CMK (cell line): ENCODE measurements around the gene PRR5L.

Experiments
- DNase-seq: peaks from one replicate; pipeline ENCODE4 v3.0.0-alpha.2; 2010; ENCODE audit warnings: low read depth

Gene PRR5L

DNA sequence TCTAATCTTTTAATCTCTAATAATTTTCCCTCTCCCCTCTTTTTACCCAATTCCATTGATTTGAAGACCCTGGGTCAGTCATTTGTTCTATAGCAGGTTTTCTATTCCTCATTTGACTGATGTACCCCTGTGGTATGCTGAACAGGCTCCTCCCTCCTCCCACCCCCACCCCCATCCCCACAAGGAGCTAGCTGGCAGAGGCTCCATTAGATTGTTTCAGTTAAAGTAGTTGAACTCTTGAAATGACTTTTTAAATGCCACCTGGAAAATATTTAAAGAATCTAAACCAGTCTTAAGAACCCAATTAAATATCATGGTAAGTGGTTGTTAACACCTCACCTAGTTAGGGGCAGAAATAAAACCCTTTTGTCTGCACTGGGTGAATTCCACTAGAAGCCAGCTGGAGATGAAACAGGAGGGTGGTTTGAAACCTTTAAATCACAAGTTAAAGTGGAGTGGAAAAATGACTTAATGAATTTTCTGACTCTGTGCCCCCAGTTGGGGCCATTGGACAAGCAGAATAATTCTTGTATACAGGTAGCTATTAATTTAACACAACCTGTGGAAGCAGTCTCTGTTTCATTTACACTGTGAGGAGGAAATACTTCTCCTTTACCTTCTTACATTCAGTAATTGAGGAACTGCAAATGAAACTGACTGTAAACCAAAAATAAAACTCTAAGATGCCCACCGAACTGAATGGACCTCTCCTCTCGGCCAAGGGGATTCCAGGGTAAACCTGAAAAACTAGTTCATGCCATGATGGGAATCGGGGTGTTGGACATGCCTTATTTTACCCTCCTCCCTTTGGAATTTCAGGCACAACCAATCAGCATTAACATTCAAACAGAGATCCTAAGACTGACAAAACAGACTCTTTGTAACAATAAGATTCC, 30.7 kb downstream of the PRR5L start:
- DNase-seq: no peak

DNA sequence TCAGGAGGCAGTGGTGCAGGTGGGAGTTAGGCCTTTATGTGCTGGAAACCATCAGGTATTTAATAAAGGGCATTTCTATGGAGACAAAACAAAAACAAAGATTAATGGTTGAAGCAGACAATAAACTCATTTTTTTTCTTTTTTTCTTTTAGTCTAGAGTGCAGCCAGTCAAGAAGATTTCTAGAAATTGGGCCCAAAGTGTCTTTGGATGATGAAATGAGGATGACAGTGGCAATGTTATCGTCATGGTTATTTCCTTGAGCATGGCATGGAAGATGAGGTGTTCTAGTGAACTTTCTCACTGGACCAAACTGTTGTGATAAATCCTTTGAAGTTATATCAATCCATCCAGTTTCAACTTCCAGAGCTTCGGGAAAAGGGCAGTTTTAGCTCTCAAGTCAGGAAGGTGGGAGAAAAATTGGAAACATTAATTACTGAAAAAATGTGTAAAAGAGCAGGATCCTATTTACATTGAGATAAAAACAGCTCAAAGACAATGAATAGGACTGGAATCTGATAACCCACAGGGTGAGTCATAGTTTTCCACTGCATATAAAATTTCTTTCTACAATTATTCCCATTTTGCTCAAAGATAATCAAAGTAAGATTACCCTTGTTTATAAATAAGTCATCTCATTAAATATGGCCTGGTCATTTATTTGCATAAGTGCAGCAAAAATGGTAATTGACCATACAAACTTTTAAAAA, 33.0 kb downstream of the PRR5L start:
- DNase-seq: no peak

DNA sequence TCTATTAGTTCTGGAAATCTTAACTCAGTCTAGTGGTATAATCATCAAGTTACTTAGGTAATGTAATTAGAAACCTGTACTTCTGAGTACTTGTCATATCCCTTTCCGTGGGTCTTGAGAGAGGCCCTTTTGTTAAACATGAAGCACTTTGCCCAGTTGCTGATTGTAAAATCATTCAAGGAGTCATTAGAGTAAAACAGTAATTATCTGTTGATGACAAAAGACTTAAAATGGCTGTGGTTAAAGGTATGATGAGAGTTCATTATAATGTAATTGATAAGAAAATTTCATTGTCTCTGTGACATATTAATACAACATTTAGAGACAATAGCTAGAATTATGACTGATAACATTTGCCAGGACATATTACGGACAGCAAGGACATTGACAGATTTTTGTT, 34.3 kb downstream of the PRR5L start:
- DNase-seq: no peak

DNA sequence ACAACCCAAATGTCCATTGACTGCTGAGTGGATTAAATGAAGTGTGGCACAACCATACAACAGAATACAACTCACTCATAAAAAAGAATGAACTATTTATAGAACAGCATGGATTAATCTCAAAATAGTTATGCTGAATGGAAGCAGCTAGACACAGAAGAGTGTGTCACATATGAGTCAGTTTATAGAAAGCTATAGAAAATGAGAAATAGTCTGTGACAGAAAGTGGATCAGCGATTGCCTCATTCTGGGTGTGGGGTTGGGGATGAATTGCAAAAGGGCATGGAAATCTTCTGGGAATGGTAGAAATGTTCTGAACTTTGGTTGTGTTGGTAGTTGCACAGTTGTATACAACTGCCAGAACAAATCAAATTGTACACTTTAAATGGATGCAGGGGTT, 37.4 kb downstream of the PRR5L start:
- no peak for DNase-seq

DNA sequence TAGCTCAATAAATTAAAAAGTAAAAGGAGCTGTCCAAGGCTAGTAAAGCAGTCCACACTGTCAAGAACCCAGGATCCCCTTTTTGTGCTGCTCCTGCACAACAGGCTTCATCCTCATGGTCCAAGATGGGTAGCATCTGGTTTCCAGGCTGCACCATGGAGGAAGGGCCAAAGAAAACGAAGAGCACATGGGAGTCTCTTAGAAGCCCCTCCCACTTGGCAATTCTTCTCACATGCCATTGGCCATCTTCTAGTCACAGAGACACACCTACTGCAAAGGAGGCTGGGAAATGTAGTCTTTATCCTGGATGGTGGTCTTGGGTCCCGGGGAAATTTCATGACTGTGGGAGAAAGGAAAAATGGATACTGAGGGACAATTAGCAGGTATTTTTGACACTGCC, 37.8 kb downstream of the PRR5L start:
- peak; percentile 11 for DNase-seq

DNA sequence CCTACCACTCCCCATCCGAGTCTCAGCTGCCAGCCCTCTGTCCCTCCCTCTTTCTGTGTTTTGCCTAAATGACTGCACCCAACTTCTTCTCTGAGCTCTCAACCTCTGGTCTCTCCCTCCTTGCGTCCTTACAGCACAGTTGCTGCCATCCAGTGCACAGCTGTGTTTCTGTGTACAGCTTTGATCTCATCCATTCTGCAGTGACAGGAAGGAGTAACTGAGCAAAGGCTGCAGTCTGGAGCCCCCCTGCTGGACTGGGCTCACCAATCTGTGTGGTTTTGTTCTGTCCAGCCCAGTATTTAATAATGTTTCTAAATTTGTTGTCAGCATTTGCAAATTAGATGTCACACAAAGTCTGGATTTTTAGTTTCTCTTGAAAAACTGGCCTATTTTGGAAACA, 43.8 kb downstream of the PRR5L start:
- DNase-seq: no peak

DNA sequence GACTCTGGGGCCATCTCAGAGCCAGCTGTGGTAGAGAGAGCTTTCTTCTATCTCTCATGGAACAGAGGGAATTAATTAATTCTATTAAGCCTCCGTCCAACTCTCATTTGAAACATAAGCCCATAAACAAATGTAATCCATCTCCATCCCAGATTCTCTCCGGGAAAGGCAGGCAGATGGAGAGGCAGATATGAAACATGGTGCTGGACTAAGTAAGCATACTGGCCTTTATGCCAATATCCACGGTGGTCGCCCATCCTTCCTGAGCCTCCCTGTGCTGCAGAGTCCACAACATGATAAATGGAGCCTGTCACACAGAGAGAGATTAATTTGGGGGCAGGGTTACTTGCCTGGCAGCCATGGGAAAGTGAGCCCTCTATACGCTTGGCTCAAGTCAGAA, 44.8 kb downstream of the PRR5L start:
- DNase-seq: no peak

DNA sequence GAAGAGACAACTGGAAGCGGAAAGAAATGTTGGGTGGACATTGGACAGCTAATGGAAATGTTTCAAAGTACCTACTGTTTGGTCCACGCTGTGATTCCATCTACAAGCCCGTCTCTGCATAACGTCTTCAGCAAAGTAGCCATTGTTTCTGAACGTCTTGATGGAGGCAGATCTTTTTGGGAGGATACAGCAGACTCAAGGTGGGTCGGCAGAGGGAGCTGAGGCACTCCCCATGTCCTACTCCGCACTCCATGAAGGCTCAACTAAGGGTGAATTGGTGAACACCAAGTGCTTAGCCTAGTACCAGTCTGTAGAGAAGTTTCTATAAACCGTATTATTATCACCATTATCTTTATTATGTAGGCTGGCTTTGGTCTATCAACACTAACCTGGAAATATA, 45.8 kb downstream of the PRR5L start:
- DNase-seq: no peak

DNA sequence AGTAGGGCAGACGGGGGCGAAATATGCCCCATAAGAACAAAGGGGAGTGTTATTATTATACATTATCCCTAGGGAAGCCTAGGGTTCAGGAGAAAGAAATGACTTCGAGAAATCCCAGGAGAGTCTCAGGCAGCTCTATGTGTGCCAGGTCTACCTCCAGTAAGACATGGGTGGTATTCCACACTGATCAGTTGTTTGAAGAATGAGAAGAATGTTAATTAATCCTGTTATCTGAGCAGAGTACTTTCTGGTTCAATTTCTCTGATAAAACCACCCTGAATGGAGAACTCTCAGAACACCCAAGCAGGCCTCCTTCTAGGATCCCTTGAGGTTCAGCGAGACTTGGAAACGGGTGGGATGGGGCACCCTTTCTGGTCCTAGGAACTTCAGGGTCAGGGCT, 46.2 kb downstream of the PRR5L start:
- no peak for DNase-seq

DNA sequence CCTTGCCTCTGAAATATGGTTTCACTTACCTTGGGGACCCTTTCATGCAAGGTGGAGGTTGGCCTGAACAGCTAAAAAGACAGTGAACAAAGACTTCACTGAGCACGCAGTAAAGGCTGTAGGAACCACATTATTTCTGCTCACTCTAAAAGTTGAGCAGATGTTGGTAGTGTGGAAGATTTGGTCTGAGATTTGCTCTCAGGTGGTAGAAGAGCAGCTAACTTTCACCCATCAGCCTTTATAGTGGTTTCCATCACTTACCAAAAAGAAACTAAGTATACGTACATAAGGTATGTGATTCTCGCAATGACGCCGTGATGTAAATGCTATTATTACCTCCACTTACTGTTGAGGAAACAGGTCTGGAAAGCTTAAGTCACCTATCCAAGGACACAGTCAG, 47.3 kb downstream of the PRR5L start:
- no peak for DNase-seq

DNA sequence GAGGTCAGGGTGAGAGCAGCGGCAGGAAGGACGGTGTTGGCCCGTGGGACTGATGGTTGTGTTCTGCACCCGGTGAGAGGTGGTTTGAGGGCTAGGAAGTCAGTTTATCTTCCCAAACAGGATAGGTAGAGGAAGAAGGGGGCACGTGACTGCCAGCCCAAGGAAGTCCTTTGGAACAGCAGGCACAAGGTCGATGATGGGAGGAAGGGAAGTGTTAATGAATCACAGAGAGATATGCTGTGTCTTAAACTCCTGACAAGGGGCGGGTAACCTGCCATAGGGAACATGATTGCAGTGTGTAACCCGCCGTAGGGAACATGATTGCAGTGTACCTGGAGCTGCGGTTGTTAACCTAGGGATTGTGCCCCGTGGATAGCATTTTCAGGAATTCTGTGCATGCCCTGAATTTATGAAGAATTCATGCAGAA, 49.0 kb downstream of the PRR5L start:
- DNase-seq: no peak

DNA sequence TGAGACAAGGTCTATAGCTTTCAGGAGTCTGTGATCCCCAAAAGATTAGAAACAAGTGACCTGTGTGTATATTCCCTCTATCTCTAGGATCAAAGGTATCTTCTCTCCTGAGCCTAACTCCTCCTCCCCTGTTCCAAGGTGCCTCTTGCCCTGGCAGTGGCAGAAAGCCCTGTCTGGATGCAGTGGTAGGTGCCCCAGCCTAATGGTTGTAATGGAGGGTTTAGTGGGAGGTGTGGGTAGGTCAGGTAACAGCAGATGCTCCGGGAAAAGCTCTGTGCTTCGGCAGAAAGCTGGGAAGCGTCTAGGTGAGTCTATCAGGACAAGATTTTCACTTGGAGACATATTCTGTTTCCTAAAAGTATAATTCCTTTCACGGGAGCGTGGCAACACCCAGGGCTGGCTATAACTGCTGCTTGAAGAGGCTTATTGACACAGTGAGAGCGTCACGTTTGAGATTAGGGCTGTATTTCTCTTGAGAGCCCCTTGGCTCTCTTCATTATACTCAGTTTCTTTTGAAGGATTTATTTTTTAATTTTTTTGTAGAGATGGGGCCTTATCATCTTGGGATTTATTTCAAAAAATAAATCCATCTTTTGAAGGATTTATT, 49.5 kb downstream of the PRR5L start:
- no peak for DNase-seq

DNA sequence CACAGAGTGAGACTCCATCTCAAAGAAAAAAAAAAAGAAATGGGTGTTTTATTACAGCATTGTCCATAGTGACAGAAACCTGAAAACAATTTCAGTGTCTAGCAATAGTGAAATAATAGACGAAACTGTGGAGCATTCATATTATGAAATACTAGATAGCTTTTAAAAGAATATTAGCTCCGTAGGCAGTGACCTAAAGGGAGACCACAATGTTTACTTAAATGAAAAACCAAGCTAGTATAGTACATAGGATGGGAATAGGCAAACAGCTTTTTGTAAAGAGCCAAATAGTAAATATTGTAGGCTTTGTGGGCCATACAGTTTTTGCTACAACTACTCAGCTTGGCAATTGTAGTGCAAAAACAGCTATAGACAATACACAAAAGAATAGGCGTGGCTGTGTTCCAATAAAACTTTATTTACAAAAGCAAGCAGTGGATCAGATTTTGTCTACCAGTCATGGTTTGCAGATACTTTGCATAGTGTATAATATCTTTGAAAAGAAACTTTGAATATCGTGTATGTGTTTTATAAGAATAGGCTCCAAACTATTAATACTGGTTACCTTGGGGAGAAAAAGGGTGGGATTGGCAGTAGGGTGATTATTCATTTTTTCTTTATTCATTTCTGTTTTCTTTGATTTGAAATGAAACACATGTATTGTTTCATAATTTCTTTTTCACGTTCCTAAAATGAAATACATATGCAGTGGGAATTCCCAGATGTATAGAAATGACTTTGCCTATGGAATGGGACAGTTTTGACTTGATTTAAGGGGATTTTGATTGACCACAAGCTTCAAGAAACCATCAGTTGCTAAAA, 50.7 kb downstream of the PRR5L start:
- no peak for DNase-seq

DNA sequence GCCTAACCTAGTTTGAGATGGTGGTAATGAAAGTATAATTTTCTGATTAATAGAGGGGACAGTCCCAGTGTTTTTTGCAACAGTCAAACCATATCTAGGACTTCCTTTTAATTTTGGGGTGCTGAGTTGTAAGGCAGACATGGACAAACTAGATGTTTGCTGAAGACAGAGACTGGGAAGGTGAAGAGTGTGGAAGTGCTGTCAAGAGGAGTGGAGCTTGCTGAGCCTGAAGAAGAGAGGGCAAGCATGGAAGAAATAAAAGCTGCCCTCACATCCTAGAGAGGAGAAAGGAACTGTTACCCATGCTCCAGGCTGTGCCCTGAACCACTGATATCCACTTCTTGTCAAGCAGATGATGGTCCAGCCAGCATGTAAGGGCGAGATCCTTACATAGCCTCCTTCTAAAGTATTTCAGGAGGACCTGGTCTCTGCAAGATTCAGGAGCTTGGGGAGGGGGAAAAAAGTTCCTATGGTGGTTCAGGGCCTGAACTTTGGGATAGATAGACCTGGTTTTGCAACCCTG, 51.4 kb downstream of the PRR5L start:
- DNase-seq: no peak

DNA sequence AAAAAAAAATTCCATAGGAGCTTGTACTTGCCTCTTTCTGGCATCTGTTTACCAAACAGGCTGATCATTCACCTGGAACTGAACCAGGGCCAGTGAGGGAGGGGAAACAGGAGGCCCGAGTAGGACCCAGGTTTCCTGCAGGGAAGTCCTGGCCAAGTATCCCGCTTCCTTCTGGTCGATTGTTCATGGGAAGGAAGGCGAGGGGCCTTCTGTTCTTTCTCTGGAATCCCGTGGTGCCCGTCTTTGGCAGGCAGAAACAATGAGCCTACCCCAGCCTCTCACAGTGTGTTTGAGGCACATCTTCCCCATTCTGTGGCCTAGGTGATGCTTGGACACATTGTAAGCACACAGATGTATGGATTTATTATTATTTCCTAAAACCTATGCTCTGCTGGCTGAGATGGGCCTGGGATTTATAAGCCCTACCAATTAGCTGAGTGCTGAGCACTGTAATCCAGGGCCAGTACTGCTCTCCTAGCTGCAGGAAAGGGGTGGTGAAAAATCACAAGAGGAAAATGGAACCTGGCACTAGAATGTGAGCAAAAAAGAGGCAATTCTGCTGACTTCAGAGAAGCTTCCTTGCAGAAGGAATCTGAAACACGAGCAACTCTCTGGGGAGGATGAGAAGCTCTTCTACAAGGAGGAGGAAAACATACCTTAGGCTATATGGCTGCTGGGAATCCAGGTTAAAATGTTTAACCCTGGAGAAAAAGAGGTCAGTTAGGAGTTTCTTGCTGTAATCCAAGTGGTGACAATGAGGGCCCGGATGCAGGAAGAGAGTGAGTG, 53.5 kb downstream of the PRR5L start:
- DNase-seq: no peak

DNA sequence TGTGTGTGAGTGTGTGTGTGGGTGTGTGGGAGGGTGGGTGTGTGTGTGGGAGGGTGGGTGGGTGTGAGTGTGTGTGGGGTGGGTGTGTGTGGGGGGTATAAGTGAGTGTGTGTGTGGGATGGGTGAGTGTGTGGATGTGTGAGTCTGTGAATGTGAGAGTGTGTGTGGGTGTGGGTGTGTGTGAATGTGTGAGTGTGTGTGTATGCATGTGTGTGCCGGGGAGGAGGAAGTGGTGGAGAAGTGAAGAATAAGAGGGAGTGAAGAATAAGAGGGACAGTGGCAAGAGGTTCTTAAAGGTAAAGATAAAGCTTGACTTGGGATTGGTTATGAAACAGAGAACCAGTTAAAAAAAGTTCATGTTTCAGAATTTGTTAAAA, 54.0 kb downstream of the PRR5L start:
- DNase-seq: no peak

DNA sequence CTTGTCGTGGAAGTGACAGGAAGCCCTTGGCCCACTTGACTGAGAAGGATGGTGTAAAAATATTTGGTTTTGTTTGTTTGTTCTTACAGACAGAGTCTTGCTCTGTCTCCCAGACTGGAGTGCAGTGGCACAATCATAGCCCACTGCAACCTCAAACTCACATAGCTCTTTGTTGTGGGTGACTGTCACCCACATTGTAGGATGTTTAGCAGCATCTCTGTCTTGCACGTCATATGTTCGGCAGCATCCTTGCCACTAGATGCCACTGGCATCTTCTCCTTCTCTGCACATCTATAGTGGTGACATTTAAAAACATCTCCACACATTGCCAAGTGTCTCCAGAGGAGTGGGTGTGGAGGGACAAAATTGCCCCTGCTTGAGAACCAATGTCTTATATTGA, 56.8 kb downstream of the PRR5L start:
- DNase-seq: no peak

DNA sequence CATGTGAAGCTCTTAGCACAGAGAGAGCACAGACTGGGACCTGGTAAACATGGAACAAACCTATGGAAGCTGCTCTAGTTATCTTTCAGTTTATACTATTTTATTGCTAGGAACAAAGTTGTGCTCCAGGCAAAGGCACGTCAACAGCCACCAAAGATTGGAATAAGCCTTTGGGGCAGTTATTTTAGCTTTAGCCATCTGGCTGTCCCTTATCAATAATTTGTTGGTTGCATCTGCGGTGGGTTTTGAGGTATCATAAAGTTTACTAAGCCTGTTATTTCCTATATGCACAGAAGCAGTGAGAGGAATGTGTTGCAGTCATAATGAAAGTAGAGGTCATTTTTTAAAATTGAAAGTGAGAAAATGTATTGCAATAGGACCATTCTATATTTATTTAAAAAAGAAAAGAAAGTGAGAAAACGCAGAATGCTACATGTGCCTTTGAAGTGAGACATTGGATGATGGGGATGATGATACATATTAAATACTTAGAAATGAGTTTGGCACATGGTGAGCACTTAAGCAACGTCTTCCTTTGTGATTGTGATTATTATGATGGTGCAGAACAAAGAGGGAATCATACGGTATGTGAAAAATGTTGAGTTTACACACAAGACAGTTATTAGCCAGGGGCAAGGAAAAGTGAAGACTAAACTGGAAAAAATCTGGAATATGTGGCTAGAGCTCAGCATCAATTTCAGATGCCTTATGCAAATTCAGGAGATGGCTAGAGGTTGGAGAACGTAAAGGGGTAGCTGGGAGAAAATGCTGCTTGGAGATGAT, 58.3 kb downstream of the PRR5L start:
- no peak for DNase-seq

DNA sequence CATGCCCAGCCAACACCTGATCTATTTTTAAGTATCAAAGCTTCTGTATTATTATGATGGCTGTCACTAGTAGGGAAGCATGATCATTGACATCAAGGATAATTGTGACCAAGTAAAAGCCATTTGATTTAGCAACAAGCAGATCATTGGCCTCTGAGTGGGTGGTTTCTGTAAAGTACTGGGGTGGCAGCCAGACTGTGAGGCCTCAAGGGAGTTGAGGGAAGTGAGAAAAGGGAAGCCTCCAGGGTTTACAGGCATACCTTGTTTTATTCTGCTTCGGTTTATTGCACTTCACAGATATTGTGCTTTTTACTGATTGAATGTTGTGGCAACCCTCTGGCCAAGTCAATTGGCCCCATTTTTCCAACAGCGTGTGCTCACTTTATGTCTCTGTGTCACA, 60.1 kb downstream of the PRR5L start:
- no peak for DNase-seq

DNA sequence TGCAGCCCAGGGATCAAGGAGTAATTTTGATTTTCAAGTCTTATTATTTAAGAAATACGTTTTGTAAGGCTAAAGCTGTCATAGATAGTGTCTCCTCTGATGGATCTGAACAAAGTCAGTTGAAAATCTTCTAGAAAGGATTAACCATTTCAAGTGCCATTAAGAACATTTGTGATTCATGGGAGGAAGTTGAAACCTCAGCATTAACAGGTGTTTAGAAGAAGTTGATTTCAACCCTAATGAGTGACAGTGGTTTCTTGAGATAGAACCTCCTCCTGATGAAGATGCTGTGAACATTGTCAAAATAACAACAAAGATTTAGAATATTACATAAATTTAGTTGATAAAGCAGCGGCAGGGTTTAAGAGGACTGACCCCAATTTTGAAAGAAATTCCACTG, 61.7 kb downstream of the PRR5L start:
- no peak for DNase-seq
